Esophagus muscularis mucosa (tissue), 3 donors: ENCODE data around the gene CYP4F22.

ENCODE experiments used
- POLR2A ChIP-seq: fragments of 450-650 bp; IDR thresholded peaks from one replicate; pipeline ENCODE4 v1.6.1; 2017; ENCODE audit warnings: antibody characterized with exemption, moderate library complexity, mild to moderate bottlenecking, low read depth
- TF ChIP-seq, protein P1 (sequence below), 3 experiments: fragments of 200-600 bp in 2 of 3; fragments of 450-650 bp in 1 of 3; sonication (generic) in 2 of 3; IDR thresholded peaks; one replicate each; pipeline ENCODE4 v1.5.1; 2017 to 2019; ENCODE audit warnings: antibody characterized with exemption in 3 of 3, mild to moderate bottlenecking in 2 of 3, moderate library complexity in 1 of 3

DNA sequence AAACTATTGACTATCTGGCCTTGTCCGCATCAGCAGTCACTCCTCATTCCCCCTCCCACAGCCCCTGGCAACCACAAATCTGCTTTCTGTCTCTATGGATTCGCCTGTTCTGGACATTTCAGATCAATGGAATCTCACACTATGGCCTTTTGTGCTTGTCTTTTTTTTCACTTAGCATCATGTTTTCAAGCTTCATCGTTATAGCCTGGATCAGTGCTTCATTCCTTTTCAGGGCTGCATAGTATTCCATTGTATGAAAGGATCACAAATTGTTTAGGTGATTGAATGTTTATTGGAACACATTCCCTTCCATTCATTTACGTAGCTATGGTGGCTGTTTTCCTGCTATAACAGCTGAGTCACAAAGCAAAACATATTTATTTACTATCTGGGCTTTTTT, 21.3 kb upstream of the CYP4F22 start:
- no peak for TF ChIP-seq POLR2A
- TF ChIP-seq, protein P1, sequence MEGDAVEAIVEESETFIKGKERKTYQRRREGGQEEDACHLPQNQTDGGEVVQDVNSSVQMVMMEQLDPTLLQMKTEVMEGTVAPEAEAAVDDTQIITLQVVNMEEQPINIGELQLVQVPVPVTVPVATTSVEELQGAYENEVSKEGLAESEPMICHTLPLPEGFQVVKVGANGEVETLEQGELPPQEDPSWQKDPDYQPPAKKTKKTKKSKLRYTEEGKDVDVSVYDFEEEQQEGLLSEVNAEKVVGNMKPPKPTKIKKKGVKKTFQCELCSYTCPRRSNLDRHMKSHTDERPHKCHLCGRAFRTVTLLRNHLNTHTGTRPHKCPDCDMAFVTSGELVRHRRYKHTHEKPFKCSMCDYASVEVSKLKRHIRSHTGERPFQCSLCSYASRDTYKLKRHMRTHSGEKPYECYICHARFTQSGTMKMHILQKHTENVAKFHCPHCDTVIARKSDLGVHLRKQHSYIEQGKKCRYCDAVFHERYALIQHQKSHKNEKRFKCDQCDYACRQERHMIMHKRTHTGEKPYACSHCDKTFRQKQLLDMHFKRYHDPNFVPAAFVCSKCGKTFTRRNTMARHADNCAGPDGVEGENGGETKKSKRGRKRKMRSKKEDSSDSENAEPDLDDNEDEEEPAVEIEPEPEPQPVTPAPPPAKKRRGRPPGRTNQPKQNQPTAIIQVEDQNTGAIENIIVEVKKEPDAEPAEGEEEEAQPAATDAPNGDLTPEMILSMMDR (IDR thresholded peaks at IDR 0.05): no peak
